Right lobe of liver (tissue), 4 donors: ENCODE measurements around the gene ASCL2.

Source experiments
- CTCF ChIP-seq, 4 donors: fragments of 200-600 bp in 3 of 4; fragments of 450-650 bp in 1 of 4; IDR thresholded peaks; one replicate each; pipeline versions ENCODE4 v1.5.1 to v1.8.0; 2016 to 2022; ENCODE audit warnings: antibody characterized with exemption in 4 of 4, mild to moderate bottlenecking in 2 of 4
- POLR2A ChIP-seq: fragments of 450-650 bp; IDR thresholded peaks from one replicate; pipeline ENCODE4 v1.6.1; 2017; ENCODE audit warnings: antibody characterized with exemption, mild to moderate bottlenecking
- donor health status: DM: no; HTN: no; CAD: no.
- donor health status: DM: no; HTN: no; CAD: no.
- donor health status: DM: no; HTN: yes; CAD: no.

- no peak for TF ChIP-seq CTCF (IDR thresholded peaks at IDR 0.05)
- TF ChIP-seq POLR2A = no peak
These were observed 47.9 kb downstream of the ASCL2 start for GRCh38 chr11:2222451-2222850.
